RWPE2 (cell line): ENCODE results near the gene TAF13.

Experiments
- ATAC-seq: fragments of 200-7000 bp; cut with Tn5 transposase; 3 replicates; pipeline ENCODE4 v1.9.1; 2021; ENCODE audit warnings: low read depth
- DNase-seq: peaks from one replicate; pipeline ENCODE4 v3.0.0-alpha.2; 2020; ENCODE audit warnings: low spot score
- H3K27ac ChIP-seq: fragments of 450-650 bp; 2 replicates; pipeline ENCODE4 v1.5.1; 2017; ENCODE audit warnings: mild to moderate bottlenecking; ENCODE audit not compliant: poor library complexity, severe bottlenecking
- H3K27me3 ChIP-seq: fragments of 250-450 bp; sonication (Bioruptor Pico); 2 replicates; pipeline ENCODE4 v1.5.1; 2021; ENCODE audit warnings: mild to moderate bottlenecking, moderate library complexity; ENCODE audit not compliant: insufficient read depth, poor library complexity, severe bottlenecking
- H3K36me3 ChIP-seq: fragments of 250-450 bp; sonication (Bioruptor Pico); 2 replicates; pipeline ENCODE4 v1.5.1; 2020; ENCODE audit warnings: low read depth, mild to moderate bottlenecking, moderate library complexity
- H3K4me1 ChIP-seq: fragments of 250-450 bp; sonication (Bioruptor Pico); 2 replicates; pipeline ENCODE4 v1.5.1; 2021; ENCODE audit warnings: mild to moderate bottlenecking, moderate library complexity; ENCODE audit not compliant: insufficient read depth, poor library complexity, severe bottlenecking
- H3K4me3 ChIP-seq: fragments of 250-450 bp; sonication (Bioruptor Pico); 2 replicates; pipeline ENCODE4 v1.5.1; 2021; ENCODE audit warnings: mild to moderate bottlenecking, moderate library complexity; ENCODE audit not compliant: severe bottlenecking
- H3K9me3 ChIP-seq: fragments of 250-450 bp; sonication (Bioruptor Pico); 2 replicates; pipeline ENCODE4 v1.5.1; 2021; ENCODE audit warnings: mild to moderate bottlenecking, moderate library complexity; ENCODE audit not compliant: severe bottlenecking
- TF ChIP-seq, protein P1 (sequence below): fragments of 450-650 bp; IDR thresholded peaks from one replicate; pipeline ENCODE4 v1.5.1; 2017; ENCODE audit warnings: mild to moderate bottlenecking, moderate library complexity; ENCODE audit not compliant: poor library complexity, severe bottlenecking

Gene TAF13

DNA sequence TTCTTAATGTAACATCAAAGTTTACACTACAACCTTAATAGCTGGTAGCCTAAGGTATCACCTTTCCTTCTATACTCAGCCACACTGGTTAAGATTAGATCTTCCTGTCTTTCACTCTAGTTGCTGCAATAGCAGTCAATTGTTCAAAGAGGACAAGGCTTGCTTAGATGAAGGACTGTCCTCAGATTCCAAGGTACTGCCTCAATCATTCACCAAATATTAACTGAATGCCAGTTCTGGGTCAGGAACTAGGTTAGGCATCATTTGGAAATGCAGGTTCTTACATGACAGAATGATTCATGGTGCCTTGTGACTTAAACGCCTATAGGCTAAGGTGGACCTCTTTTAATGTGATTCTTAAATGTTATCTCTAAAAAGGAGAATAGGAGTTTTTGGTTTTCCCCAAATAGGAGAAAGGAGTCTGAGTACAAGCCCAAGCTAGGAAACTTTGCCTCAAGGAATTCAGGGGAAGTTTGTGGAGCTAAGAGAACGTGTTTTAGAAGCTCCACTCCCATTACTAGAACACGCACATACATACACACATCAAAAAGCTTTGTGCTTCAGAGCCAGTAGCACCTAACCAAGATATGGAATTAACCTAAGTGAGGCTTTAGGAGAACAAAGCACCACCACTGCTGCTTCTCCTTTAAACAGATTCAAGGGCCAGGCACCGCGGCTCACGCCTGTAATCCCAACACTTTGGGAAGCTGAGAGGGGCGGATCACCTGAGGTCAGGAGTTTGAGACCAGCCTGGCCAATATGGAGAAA lies 25.4 kb downstream of the TAF13 start:
- ATAC-seq (peak; percentile 85), DNase-seq (no peak)
- TF ChIP-seq, protein P1, sequence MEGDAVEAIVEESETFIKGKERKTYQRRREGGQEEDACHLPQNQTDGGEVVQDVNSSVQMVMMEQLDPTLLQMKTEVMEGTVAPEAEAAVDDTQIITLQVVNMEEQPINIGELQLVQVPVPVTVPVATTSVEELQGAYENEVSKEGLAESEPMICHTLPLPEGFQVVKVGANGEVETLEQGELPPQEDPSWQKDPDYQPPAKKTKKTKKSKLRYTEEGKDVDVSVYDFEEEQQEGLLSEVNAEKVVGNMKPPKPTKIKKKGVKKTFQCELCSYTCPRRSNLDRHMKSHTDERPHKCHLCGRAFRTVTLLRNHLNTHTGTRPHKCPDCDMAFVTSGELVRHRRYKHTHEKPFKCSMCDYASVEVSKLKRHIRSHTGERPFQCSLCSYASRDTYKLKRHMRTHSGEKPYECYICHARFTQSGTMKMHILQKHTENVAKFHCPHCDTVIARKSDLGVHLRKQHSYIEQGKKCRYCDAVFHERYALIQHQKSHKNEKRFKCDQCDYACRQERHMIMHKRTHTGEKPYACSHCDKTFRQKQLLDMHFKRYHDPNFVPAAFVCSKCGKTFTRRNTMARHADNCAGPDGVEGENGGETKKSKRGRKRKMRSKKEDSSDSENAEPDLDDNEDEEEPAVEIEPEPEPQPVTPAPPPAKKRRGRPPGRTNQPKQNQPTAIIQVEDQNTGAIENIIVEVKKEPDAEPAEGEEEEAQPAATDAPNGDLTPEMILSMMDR: no peak
- peak overlapping the region; percentile 41 for H3K27ac ChIP-seq
- H3K36me3 ChIP-seq: no peaks in the 10 kb centered on the region
- peaks cover 14% of the 10 kb centered on the region for H3K4me1 ChIP-seq
- no peaks in the 10 kb centered on the region for H3K27me3 ChIP-seq
- H3K4me3 ChIP-seq: no peak overlapping the region
- H3K9me3 ChIP-seq: no peaks in the 10 kb centered on the region

DNA sequence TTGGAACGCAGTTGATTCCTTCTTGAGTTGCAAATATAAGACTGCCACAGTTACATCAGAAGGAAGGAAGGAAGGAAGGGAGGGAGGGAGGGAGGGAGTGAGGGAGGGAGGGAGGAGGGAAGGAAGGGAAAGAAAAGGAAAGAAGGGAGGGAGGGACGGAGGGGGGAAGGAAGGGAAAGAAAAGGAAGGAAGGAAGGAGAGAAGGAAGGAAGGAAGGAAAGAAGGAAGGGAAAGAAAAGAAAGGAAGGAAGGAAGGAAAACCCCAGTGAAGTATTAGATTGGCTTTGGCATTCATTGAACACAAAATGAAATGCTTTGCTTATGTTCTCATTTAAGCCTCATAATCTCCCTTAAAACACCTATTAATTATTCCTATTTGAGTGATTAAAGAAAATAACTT lies 27.5 kb downstream of the TAF13 start:
- DNase-seq: no peak
- no peaks in the 10 kb centered on the region for H3K27me3 ChIP-seq
- H3K4me3 ChIP-seq: no peak overlapping the region
- no peak overlapping the region for H3K27ac ChIP-seq
- no peaks in the 10 kb centered on the region for H3K36me3 ChIP-seq
- TF ChIP-seq, protein P1: no peak
- H3K4me1 ChIP-seq: peaks cover 14% of the 10 kb centered on the region
- no peaks in the 10 kb centered on the region for H3K9me3 ChIP-seq
- ATAC-seq: no peak

DNA sequence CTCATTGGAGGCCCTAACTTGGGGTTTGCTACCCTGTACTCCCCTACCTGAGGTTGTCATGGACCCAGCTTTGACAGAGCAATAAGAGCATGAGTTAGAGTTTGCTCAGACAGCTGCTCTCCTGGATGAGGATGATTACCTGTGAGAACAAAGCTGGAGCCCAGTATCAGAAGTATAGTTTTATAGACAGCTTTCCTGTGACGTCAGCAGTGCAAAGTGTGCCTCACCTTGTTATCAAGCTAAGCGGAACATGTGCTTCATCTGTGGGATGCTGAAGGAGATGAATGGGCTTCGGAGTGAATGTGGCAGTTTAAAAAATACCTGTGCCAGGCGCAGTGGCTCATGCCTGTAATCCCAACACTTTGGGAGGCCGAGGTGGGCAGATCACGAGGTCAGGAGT lies 28.5 kb downstream of the TAF13 start:
- no peaks in the 10 kb centered on the region for H3K36me3 ChIP-seq
- ATAC-seq: no peak
- H3K27me3 ChIP-seq: no peaks in the 10 kb centered on the region
- H3K4me1 ChIP-seq: peaks cover 14% of the 10 kb centered on the region
- H3K9me3 ChIP-seq: no peaks in the 10 kb centered on the region
- no peak overlapping the region for H3K4me3 ChIP-seq
- no peak for DNase-seq
- no peak overlapping the region for H3K27ac ChIP-seq
- TF ChIP-seq, protein P1: no peak

DNA sequence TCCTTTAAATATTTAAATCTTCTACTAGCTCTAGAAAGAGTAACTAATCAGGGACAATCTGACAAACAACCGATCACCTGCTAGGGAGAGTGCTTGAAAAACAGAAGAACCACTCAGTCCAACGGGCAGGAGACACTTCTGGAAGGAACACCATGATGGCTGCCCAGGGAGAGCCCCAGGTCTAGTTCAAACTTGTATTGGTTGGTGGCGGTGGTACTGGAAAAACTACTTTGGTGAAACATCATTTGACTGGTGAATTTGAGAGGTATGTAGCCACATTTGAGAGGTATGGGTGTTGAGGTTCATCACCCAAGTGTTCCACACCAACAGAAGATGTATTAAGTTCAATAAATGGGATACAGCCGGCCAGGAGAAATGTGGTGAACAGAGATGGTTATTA lies 29.1 kb downstream of the TAF13 start:
- DNase-seq (no peak), ATAC-seq (no peak)
- no peaks in the 10 kb centered on the region for H3K36me3 ChIP-seq
- TF ChIP-seq, protein P1: no peak
- no peak overlapping the region for H3K27ac ChIP-seq
- H3K9me3 ChIP-seq: no peaks in the 10 kb centered on the region
- H3K4me3 ChIP-seq: no peak overlapping the region
- peaks cover 14% of the 10 kb centered on the region for H3K4me1 ChIP-seq
- H3K27me3 ChIP-seq: no peaks in the 10 kb centered on the region

DNA sequence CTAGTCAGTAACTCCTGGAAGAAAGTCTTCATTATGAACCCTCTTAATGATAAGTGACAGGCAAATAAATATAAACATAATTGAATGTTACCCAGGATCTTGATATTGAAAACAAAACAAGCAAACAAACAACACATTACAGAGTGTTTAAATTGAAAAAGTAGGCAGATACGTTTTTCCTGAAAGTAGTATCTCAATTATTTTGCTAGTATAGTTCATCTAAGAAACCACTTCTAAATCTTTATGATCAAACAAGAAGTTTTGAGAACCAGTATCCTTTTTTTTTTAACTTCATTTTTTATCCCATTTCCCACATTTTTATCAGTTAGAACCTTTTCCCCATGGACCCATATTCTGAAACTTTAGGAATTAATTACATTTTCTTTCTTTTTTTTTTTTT lies 30.2 kb downstream of the TAF13 start:
- TF ChIP-seq, protein P1: no peak
- DNase-seq (no peak), ATAC-seq (no peak)
- Histone ChIP-seq H3K4me1 (peaks cover 10% of the 10 kb centered on the region), H3K4me3 (no peak overlapping the region), H3K36me3 (no peaks in the 10 kb centered on the region), H3K27ac (no peak overlapping the region), H3K9me3 (no peaks in the 10 kb centered on the region), H3K27me3 (no peaks in the 10 kb centered on the region)
